K562 (cell line): Measurements from ENCODE around the gene ZBTB48. TPM values are rescaled to one million over a fixed set of nuclear protein-coding genes. Genes with fewer than 3 reads are reported as not detected.
A peak's percentile ranks its signal among the peaks of the same experiment; 100 is the strongest.

Experiments
- ATAC-seq: fragments of 200-7000 bp; cut with Tn5 transposase; 3 replicates; pipeline ENCODE4 v1.9.1; 2020; ENCODE audit warnings: moderate library complexity
- BruUV-seq: library from RNA; stranded (reverse); fragments of 400-500 nt; replicated peaks from 2 replicates; lab custom pipeline; 2021; lab: Mats Ljungman, UMichigan
- CTCF ChIA-PET: fragments of 300-600 bp; formaldehyde crosslinking; extraction: SDS; loops from one replicate; lab custom pipeline; 2021; ENCODE audit warnings: low intra/inter-chr PET ratio; lab: Yijun Ruan, JAX
- POLR2A ChIA-PET: fragments of 300-600, 350-650 bp; sonication (Branson Sonifier 250); formaldehyde crosslinking; extraction: SDS; loops from one replicate; lab custom pipeline; 2021; ENCODE audit warnings: antibody characterized with exemption, inconsistent platforms; lab: Yijun Ruan, JAX
- DNase-seq, 4 experiments: peaks; one replicate each; pipeline versions ENCODE4 v3.0.0 to v3.0.0-alpha.2; 2011 to 2018; ENCODE audit warnings: low spot score in 3 of 4, mixed read lengths in 3 of 4; ENCODE audit errors: extremely low read depth in 1 of 4
- FAIRE-seq: peaks from 2 replicates; lab custom pipeline; 2011; peaks lifted over from hg19 to GRCh38; lab: Jason Lieb, UNC
- H2AFZ ChIP-seq: 2 replicates; pipeline ENCODE4 v1.6.0; 2011; ENCODE audit warnings: low read depth, low read length, control low read depth, inconsistent platforms
- H3K27ac ChIP-seq: fragments of 200-600 bp; 3 replicates; pipeline ENCODE4 v1.8.0; 2011; ENCODE audit warnings: low read depth, mild to moderate bottlenecking, control low read depth, inconsistent platforms, low read length, moderate library complexity, mixed read lengths; ENCODE audit errors: extremely low read depth
- H3K27me3 ChIP-seq, 2 experiments: fragments of 300-600 bp in 1 of 2; 2 replicates in 1 of 2; 3 replicates in 1 of 2; pipeline versions ENCODE4 v1.6.0 to v1.8.0; 2011; ENCODE audit warnings: inconsistent platforms in 2 of 2, low read length in 2 of 2, mild to moderate bottlenecking in 1 of 2, mixed read lengths in 1 of 2, moderate library complexity in 1 of 2; ENCODE audit not compliant: control insufficient read depth in 2 of 2, insufficient read depth in 2 of 2
- H3K36me3 ChIP-seq: fragments of 300-600 bp; 3 replicates; pipeline ENCODE4 v1.8.0; 2011; ENCODE audit warnings: mild to moderate bottlenecking, low read length, inconsistent platforms; ENCODE audit not compliant: control insufficient read depth, insufficient read depth
- H3K4me1 ChIP-seq, 2 experiments: fragments of 200-600 bp in 1 of 2; replicated peaks in 1 of 2; 2 replicates in 1 of 2; 3 replicates in 1 of 2; pipeline versions ENCODE4 v1.5.1 to v1.8.0; 2011; ENCODE audit warnings: inconsistent platforms in 2 of 2, low read length in 2 of 2, mild to moderate bottlenecking in 1 of 2, mixed read lengths in 1 of 2, moderate library complexity in 1 of 2; ENCODE audit not compliant: control insufficient read depth in 2 of 2, insufficient read depth in 2 of 2
- H3K4me2 ChIP-seq: 2 replicates; pipeline ENCODE4 v1.6.1; 2011; ENCODE audit warnings: low read length, control low read depth, inconsistent platforms, mixed read lengths; ENCODE audit not compliant: insufficient read depth
- H3K4me3 ChIP-seq: fragments of 200-600 bp; sonication (generic), shearing (Covaris generic); 2 replicates; pipeline ENCODE4 v1.5.1; 2016; ENCODE audit warnings: control low read depth, inconsistent platforms
- H3K79me2 ChIP-seq: fragments of 200-600 bp; 3 replicates; pipeline ENCODE4 v1.8.0; 2011; ENCODE audit warnings: low read length, inconsistent platforms; ENCODE audit not compliant: control insufficient read depth, insufficient read depth
- H3K9ac ChIP-seq, 2 experiments: 2 replicates each; pipeline versions ENCODE4 v1.6.0 to v1.6.1; 2011; ENCODE audit warnings: low read depth in 2 of 2, low read length in 2 of 2, control low read depth in 1 of 2, inconsistent platforms in 1 of 2, mild to moderate bottlenecking in 1 of 2, mixed read lengths in 1 of 2; ENCODE audit not compliant: insufficient read depth in 1 of 2
- H3K9me1 ChIP-seq: one replicate; pipeline ENCODE4 v1.6.0; 2011; ENCODE audit warnings: inconsistent platforms, mild to moderate bottlenecking, low read length, moderate library complexity; ENCODE audit not compliant: control insufficient read depth, insufficient read depth
- H3K9me3 ChIP-seq: replicated peaks from 2 replicates; pipeline ENCODE4 v1.5.1; 2011; ENCODE audit warnings: low read depth, low read length, inconsistent platforms; ENCODE audit not compliant: control insufficient read depth, insufficient read depth
- H4K20me1 ChIP-seq: replicated peaks from 2 replicates; pipeline ENCODE4 v1.6.1; 2011; ENCODE audit warnings: low read length, inconsistent platforms, mixed read lengths; ENCODE audit not compliant: control insufficient read depth, insufficient read depth
- ATF1 ChIP-seq, 2 experiments: fragments of 450-650 bp in 1 of 2; IDR thresholded peaks; 2 replicates each; pipeline ENCODE4 v1.6.1; 2016; ENCODE audit warnings: missing compliant biosample characterization in 1 of 2, missing genetic modification characterization in 1 of 2
- HNRNPK ChIP-seq: fragments of 200-400 bp; formaldehyde crosslinking; IDR thresholded peaks from one replicate; pipeline ENCODE4 v1.6.1; 2018; ENCODE audit warnings: mild to moderate bottlenecking, low read depth, low read length; ENCODE audit not compliant: poor library complexity, severe bottlenecking
- NFIC ChIP-seq: fragments of 450-650 bp; IDR thresholded peaks from 2 replicates; pipeline ENCODE4 v1.6.1; 2017; ENCODE audit warnings: mild to moderate bottlenecking, inconsistent platforms
- SIN3A ChIP-seq, 2 experiments: fragments of 150-350 bp in 1 of 2; IDR thresholded peaks; 2 replicates each; pipeline ENCODE4 v1.6.1; 2011 to 2016; ENCODE audit warnings: borderline replicate concordance in 2 of 2, low read depth in 2 of 2, low read length in 2 of 2, mild to moderate bottlenecking in 2 of 2, moderate library complexity in 2 of 2; ENCODE audit not compliant: control insufficient read depth in 1 of 2
- SMAD3 ChIP-seq: fragments of 450-650 bp; formaldehyde crosslinking; conservative IDR thresholded peaks from 2 replicates; pipeline ENCODE4 v1.4.0; 2020; ENCODE audit warnings: mild to moderate bottlenecking
- SP1 ChIP-seq: sonication (generic); formaldehyde crosslinking; IDR thresholded peaks from 2 replicates; pipeline ENCODE4 v1.8.1; 2022; ENCODE audit warnings: mild to moderate bottlenecking, missing genetic modification reagents
- ZNF133 ChIP-seq: fragments of 250-450 bp; sonication (Bioruptor Pico); IDR thresholded peaks from 2 replicates; pipeline ENCODE4 v1.4.0; 2020; ENCODE audit warnings: mild to moderate bottlenecking
- WGBS: fragments of 100-300 bp; shearing (Covaris generic); methylation state at CpG from one replicate; pipeline ENCODE4 v1.1.6; 2016; ENCODE audit warnings: low coverage, mixed read lengths; ENCODE audit not compliant: insufficient coverage; ENCODE audit errors: missing lambda C conversion rate; 5-methylcytosine and 5-hydroxymethylcytosine counted together
- in situ Hi-C: fragments of 300-500 bp; cut with MboI; formaldehyde crosslinking; loops from 4 replicates; pipeline ENCODE4 v1.15.0; 2018; ENCODE audit warnings: inconsistent platforms, mixed read lengths
- intact Hi-C: fragments of 100-400 bp; cut with micrococcal nuclease; formaldehyde crosslinking; loops from 2 replicates; pipeline ENCODE4 v1.14.2; 2022
- polyA plus RNA-seq, 8 experiments: library from polyadenylated mRNA; depleted of rRNA in 4 of 8; stranded (reverse) in 5 of 8; unstranded in 3 of 8; fragments of >200 nt; fragmentation: Nextera tagmentation in 2 of 8; fragmentation: Illumina TruSeq in 1 of 8; extraction: Ambion mirVana in 2 of 8; extraction: Trizol in 1 of 8; gene quantifications; 2 replicates each; pipeline versions ENCODE4 v1.2.1 to v1.2.3, GENCODE V29; 2011 to 2014; ENCODE audit warnings: inconsistent platforms in 1 of 8, missing spikeins in 1 of 8
- total RNA-seq, 7 experiments: library from RNA; depleted of rRNA in 6 of 7; stranded (reverse); fragments of >200 nt in 6 of 7; fragmentation: Illumina TruSeq in 2 of 7; extraction: Trizol in 2 of 7; gene quantifications; 2 replicates each; pipeline versions ENCODE4 v1.2.1 to v1.2.3, GENCODE V29; 2011 to 2021; ENCODE audit warnings: low replicate concordance in 1 of 7
- TF ChIP-seq, protein P1 (sequence below): fragments of 250-450 bp; sonication (Bioruptor Pico); IDR thresholded peaks from 2 replicates; pipeline ENCODE4 v1.5.0; 2021
- TF ChIP-seq, protein P2 (sequence below): IDR thresholded peaks from 2 replicates; pipeline ENCODE4 v1.6.1; 2014; ENCODE audit warnings: antibody characterized with exemption
- TF ChIP-seq, protein P3 (sequence below): fragments of 450-650 bp; IDR thresholded peaks from 2 replicates; pipeline ENCODE4 v1.6.1; 2016; ENCODE audit warnings: borderline replicate concordance
- TF ChIP-seq, protein P4 (sequence below): fragments of 450-650 bp; formaldehyde crosslinking; IDR thresholded peaks from 2 replicates; pipeline ENCODE4 v1.4.0; 2022; ENCODE audit warnings: mild to moderate bottlenecking, moderate library complexity
- TF ChIP-seq, protein P5 (sequence below): fragments of 450-650 bp; formaldehyde crosslinking; IDR thresholded peaks from 2 replicates; pipeline ENCODE4 v1.4.0; 2022; ENCODE audit warnings: missing genetic modification characterization

The ZBTB48 gene
- total and polyA plus RNA-seq, 9 of the 15 experiments (the other 6 are each of a cell fraction or from before 2014, with no cell fraction given) = 1.9 to 66.9 (median 29.5) TPM

DNA sequence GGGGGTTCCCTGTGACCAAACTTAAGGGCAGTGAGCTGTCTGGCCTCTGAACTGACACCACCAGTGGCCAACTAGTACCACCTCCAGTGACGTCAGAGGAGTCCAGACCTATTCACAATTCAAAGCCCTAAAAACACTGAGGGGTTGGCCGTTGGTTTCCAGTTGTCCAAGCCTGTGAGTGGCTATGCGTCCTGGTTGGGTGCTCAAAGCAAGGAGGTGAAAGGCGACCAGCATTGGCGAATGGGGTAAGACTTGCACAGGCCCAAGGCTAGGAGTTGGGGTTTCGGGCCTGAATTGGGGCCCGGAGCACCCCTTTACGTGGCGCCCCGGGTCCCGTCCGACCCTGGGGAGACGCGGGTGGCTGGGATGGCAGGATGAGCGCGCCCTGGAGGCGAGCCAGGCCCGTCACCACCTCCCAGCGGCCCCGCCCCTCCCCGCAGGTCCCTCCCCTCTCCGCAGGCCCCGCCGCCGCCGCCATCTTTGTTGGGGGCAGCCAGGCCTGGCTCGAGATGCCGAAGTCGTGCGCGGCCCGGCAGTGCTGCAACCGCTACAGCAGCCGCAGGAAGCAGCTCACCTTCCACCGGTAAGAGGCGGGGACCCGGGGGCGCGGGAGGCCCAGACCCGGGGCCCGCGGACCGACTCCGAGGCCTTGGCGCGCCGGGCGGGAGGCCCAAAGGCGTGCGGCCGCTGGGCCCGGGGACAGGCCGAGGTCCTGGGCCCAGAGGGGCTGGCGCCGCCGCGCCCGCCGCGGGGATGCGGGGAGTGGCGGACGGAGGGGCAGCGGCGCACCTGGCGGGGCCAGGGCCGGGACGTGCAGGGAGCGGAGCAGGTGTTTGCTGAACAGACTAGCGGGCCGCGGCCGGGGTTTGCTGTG lies 45.2 kb downstream of the ZBTB48 start, which contains the start of gene THAP3:
Gene THAP3 (plus strand): TSS at position 159 of the 874 bp plus-strand sequence. CDS start 351 bp downstream, at position 510.
- POLR2A ChIA-PET = interaction anchor here (0.6 to 5.1 kb wide), 9 partner anchors 6 to 53 kb away, joined by 3 to 36 read pairs (median 3); no protein-coding TSS in a partner anchor
- CTCF ChIA-PET = interaction anchor here (1.1 kb wide), 1 partner anchor 138 kb away, joined by 6 read pairs; no protein-coding TSS in a partner anchor
- Histone ChIP-seq H3K4me1 (peaks cover 12 to 47% of the 10 kb centered on the region in 2 experiments; a peak in 4 of 5 replicates), H3K36me3 (peaks cover 80% of the 10 kb centered on the region), H2AFZ (peak within 1 kb of the TSS; percentile 69; the same call in 1 of the 2 replicates), H3K9ac (peak within 1 kb of the TSS; percentile 71 to 90), H3K79me2 (peaks cover 58% of the 10 kb centered on the region), H3K27ac (peak within 1 kb of the TSS; percentile 74), H3K27me3 (no peaks in the 10 kb centered on the region), H3K4me3 (peak within 1 kb of the TSS; percentile 91), H3K9me1 (peaks cover under 1% of the 10 kb centered on the region), H3K4me2 (peak within 1 kb of the TSS; percentile 94), H4K20me1 (peaks cover 19% of the 10 kb centered on the region; the same call in 1 of the 2 replicates), H3K9me3 (no peaks in the 10 kb centered on the region)
- ATAC-seq (peak; percentile 97), FAIRE-seq (peak; percentile 98), DNase-seq (peak; percentile 93 to 96 (median 94))
- intact Hi-C loops (no loop called here), in situ Hi-C loops (no loop called here)
- WGBS = 1% methylated on average over 51 of the region's 73 CpGs
- no TSS peak for BruUV-seq
- TF ChIP-seq HNRNPK (no peak), ATF1 (CRISPR knock-in tag; IDR thresholded peaks at IDR 0.05) (peak; percentile 47; the same call in 1 of the 2 replicates), ATF1 (tag; IDR thresholded peaks at IDR 0.05) (peak; percentile 94), NFIC (peak; percentile 94), SP1 (CRISPR knock-in tag) (peak; percentile 76), SIN3A (IDR thresholded peaks at IDR 0.05; ENCODE audit: borderline replicate concordance in 2 of 2, control insufficient read depth in 1 of 2, low read depth in 2 of 2, low read length in 2 of 2) (peak; percentile 64 to 72; a peak in 2 of 4 replicates), ZNF133 (CRISPR knock-in tag) (no peak), SMAD3 (CRISPR knock-in tag) (no peak)
- TF ChIP-seq, protein P1, sequence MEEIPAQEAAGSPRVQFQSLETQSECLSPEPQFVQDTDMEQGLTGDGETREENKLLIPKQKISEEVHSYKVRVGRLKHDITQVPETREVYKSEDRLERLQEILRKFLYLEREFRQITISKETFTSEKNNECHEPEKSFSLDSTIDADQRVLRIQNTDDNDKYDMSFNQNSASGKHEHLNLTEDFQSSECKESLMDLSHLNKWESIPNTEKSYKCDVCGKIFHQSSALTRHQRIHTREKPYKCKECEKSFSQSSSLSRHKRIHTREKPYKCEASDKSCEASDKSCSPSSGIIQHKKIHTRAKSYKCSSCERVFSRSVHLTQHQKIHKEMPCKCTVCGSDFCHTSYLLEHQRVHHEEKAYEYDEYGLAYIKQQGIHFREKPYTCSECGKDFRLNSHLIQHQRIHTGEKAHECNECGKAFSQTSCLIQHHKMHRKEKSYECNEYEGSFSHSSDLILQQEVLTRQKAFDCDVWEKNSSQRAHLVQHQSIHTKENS (CRISPR knock-in tag) = no peak
- TF ChIP-seq, protein P2, sequence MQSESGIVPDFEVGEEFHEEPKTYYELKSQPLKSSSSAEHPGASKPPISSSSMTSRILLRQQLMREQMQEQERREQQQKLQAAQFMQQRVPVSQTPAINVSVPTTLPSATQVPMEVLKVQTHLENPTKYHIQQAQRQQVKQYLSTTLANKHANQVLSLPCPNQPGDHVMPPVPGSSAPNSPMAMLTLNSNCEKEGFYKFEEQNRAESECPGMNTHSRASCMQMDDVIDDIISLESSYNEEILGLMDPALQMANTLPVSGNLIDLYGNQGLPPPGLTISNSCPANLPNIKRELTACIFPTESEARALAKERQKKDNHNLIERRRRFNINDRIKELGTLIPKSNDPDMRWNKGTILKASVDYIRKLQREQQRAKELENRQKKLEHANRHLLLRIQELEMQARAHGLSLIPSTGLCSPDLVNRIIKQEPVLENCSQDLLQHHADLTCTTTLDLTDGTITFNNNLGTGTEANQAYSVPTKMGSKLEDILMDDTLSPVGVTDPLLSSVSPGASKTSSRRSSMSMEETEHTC = no peak
- TF ChIP-seq, protein P3, sequence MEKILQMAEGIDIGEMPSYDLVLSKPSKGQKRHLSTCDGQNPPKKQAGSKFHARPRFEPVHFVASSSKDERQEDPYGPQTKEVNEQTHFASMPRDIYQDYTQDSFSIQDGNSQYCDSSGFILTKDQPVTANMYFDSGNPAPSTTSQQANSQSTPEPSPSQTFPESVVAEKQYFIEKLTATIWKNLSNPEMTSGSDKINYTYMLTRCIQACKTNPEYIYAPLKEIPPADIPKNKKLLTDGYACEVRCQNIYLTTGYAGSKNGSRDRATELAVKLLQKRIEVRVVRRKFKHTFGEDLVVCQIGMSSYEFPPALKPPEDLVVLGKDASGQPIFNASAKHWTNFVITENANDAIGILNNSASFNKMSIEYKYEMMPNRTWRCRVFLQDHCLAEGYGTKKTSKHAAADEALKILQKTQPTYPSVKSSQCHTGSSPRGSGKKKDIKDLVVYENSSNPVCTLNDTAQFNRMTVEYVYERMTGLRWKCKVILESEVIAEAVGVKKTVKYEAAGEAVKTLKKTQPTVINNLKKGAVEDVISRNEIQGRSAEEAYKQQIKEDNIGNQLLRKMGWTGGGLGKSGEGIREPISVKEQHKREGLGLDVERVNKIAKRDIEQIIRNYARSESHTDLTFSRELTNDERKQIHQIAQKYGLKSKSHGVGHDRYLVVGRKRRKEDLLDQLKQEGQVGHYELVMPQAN = 0 out of 2 replicates have a peak, but pooled peaks have one; percentile 16
- TF ChIP-seq, protein P4, sequence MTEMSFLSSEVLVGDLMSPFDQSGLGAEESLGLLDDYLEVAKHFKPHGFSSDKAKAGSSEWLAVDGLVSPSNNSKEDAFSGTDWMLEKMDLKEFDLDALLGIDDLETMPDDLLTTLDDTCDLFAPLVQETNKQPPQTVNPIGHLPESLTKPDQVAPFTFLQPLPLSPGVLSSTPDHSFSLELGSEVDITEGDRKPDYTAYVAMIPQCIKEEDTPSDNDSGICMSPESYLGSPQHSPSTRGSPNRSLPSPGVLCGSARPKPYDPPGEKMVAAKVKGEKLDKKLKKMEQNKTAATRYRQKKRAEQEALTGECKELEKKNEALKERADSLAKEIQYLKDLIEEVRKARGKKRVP (CRISPR knock-in tag) = no peak
- TF ChIP-seq, protein P5, sequence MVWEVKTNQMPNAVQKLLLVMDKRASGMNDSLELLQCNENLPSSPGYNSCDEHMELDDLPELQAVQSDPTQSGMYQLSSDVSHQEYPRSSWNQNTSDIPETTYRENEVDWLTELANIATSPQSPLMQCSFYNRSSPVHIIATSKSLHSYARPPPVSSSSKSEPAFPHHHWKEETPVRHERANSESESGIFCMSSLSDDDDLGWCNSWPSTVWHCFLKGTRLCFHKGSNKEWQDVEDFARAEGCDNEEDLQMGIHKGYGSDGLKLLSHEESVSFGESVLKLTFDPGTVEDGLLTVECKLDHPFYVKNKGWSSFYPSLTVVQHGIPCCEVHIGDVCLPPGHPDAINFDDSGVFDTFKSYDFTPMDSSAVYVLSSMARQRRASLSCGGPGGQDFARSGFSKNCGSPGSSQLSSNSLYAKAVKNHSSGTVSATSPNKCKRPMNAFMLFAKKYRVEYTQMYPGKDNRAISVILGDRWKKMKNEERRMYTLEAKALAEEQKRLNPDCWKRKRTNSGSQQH (CRISPR knock-in tag) = 0 out of 2 replicates have a peak, but pooled peaks have one; percentile 37
